CD14-positive monocyte (primary cell): ENCODE measurements around the gene NEDD4L. TPM values are rescaled to one million over a fixed set of nuclear protein-coding genes. Genes with fewer than 3 reads are reported as not detected.

Experiments
- DNase-seq, 3 donors: peaks; one replicate each; pipeline ENCODE4 v3.0.0-alpha.2; 2011 to 2022
- H2AFZ ChIP-seq: 2 replicates; pipeline ENCODE4 v1.6.0; 2012; ENCODE audit warnings: mild to moderate bottlenecking, low read depth, low read length, inconsistent platforms; ENCODE audit not compliant: insufficient read depth, poor library complexity, severe bottlenecking
- H3K27ac ChIP-seq, 2 donors: 1 replicate in 1 of 2; 2 replicates in 1 of 2; pipeline ENCODE4 v1.5.1; 2012 to 2013; ENCODE audit warnings: low read length in 2 of 2, control low read depth in 1 of 2, inconsistent platforms in 1 of 2, low read depth in 1 of 2, mild to moderate bottlenecking in 1 of 2
- H3K27me3 ChIP-seq, 2 donors: one replicate each; pipeline versions ENCODE4 v1.6.0 to v1.6.1; 2011 to 2013; ENCODE audit warnings: low read length in 2 of 2; ENCODE audit not compliant: control insufficient read depth in 2 of 2, insufficient read depth in 2 of 2
- H3K36me3 ChIP-seq, 2 donors: replicated peaks in 1 of 2; 1 replicate in 1 of 2; 2 replicates in 1 of 2; pipeline versions ENCODE4 v1.5.1 to v1.6.1; 2012 to 2013; ENCODE audit warnings: low read length in 2 of 2, control low read depth in 1 of 2, inconsistent platforms in 1 of 2, mild to moderate bottlenecking in 1 of 2; ENCODE audit not compliant: insufficient read depth in 2 of 2, control insufficient read depth in 1 of 2
- H3K4me1 ChIP-seq, 2 donors: 1 replicate in 1 of 2; 2 replicates in 1 of 2; pipeline versions ENCODE4 v1.5.1 to v1.6.1; 2012 to 2013; ENCODE audit warnings: low read length in 2 of 2, control low read depth in 1 of 2, inconsistent platforms in 1 of 2, mild to moderate bottlenecking in 1 of 2, moderate library complexity in 1 of 2; ENCODE audit not compliant: insufficient read depth in 2 of 2, control insufficient read depth in 1 of 2
- H3K4me2 ChIP-seq: replicated peaks from 2 replicates; pipeline ENCODE3; 2012; ENCODE audit warnings: low read length, moderate library complexity, mild to moderate bottlenecking; ENCODE audit not compliant: poor library complexity, severe bottlenecking; ENCODE audit errors: extremely low read depth
- H3K4me3 ChIP-seq, 3 experiments: fragments of 200-600 bp in 1 of 3; sonication (generic) in 1 of 3; replicated peaks in 1 of 3; 1 replicate in 2 of 3; 2 replicates in 1 of 3; pipeline ENCODE4 v1.5.1; 2011 to 2013; ENCODE audit warnings: low read length in 3 of 3, mild to moderate bottlenecking in 3 of 3, control low read depth in 2 of 3, low read depth in 2 of 3, inconsistent platforms in 1 of 3, moderate library complexity in 1 of 3
- H3K79me2 ChIP-seq: 2 replicates; pipeline ENCODE4 v1.6.0; 2012; ENCODE audit warnings: mild to moderate bottlenecking, control low read depth, inconsistent platforms, low read length, moderate library complexity; ENCODE audit not compliant: insufficient read depth
- H3K9ac ChIP-seq: 2 replicates; pipeline ENCODE4 v1.6.0; 2017; ENCODE audit warnings: low read length, mild to moderate bottlenecking; ENCODE audit not compliant: insufficient read depth, poor library complexity, severe bottlenecking
- H3K9me3 ChIP-seq, 2 donors: replicated peaks in 1 of 2; 1 replicate in 1 of 2; 2 replicates in 1 of 2; pipeline versions ENCODE4 v1.5.1 to v1.6.1; 2012 to 2013; ENCODE audit warnings: low read length in 2 of 2, control low read depth in 1 of 2; ENCODE audit not compliant: control insufficient read depth in 1 of 2, insufficient read depth in 1 of 2
- H4K20me1 ChIP-seq: 2 replicates; pipeline ENCODE4 v1.6.0; 2012; ENCODE audit warnings: mild to moderate bottlenecking, low read length, control low read depth, moderate library complexity; ENCODE audit not compliant: insufficient read depth
- H3K27ac Mint-ChIP-seq, 7 donors: one replicate each; pipeline ENCODE4 v1.8.0; 2020; ENCODE audit warnings: mild to moderate bottlenecking in 7 of 7, mixed read lengths in 7 of 7, moderate library complexity in 6 of 7, inconsistent platforms in 2 of 7
- H3K27me3 Mint-ChIP-seq, 3 donors: one replicate each; pipeline ENCODE4 v1.8.0; 2021 to 2022; ENCODE audit warnings: low read depth in 3 of 3, mild to moderate bottlenecking in 3 of 3, mixed read lengths in 3 of 3, moderate library complexity in 3 of 3, inconsistent platforms in 1 of 3
- H3K36me3 Mint-ChIP-seq, 2 donors: one replicate each; pipeline ENCODE4 v1.8.0; 2020; ENCODE audit warnings: mixed read lengths in 2 of 2, inconsistent platforms in 1 of 2, mild to moderate bottlenecking in 1 of 2
- H3K4me1 Mint-ChIP-seq: one replicate; pipeline ENCODE4 v1.8.0; 2020; ENCODE audit warnings: mild to moderate bottlenecking, mixed read lengths
- H3K4me3 Mint-ChIP-seq, 2 donors: one replicate each; pipeline ENCODE4 v1.8.0; 2020; ENCODE audit warnings: mild to moderate bottlenecking in 2 of 2, mixed read lengths in 2 of 2, moderate library complexity in 1 of 2
- H3K9me3 Mint-ChIP-seq, 7 donors: one replicate each; pipeline ENCODE4 v1.8.0; 2020 to 2022; ENCODE audit warnings: mixed read lengths in 7 of 7, mild to moderate bottlenecking in 6 of 7, moderate library complexity in 6 of 7, inconsistent platforms in 2 of 7
- WGBS: methylation state at CpG from one replicate; pipeline ENCODE4 v1.1.5; 2013; ENCODE audit warnings: missing lambda C conversion rate; ENCODE audit not compliant: insufficient coverage; 5-methylcytosine and 5-hydroxymethylcytosine counted together
- intact Hi-C, 2 donors: fragments of 100-400 bp; cut with micrococcal nuclease; formaldehyde crosslinking; loops; one replicate each; pipeline versions ENCODE4 v1.15.0 to v1.15.1; 2023
- polyA plus RNA-seq, 3 donors: library from polyadenylated mRNA; depleted of rRNA in 1 of 3; unstranded in 2 of 3; stranded (reverse) in 1 of 3; fragments of 300-500 nt in 2 of 3; fragments of >200 nt in 1 of 3; fragmentation: Illumina TruSeq in 2 of 3; gene quantifications; 1 replicate in 2 of 3; 2 replicates in 1 of 3; pipeline ENCODE4 v1.2.3, GENCODE V29; 2012 to 2021
- TF ChIP-seq, protein P1 (sequence below): fragments of 200-600 bp; IDR thresholded peaks from one replicate; pipeline ENCODE4 v1.8.0; 2022; ENCODE audit warnings: antibody characterized with exemption, mild to moderate bottlenecking

The NEDD4L gene
- polyA plus RNA-seq, 3 donors: 2.5 to 5.2 (median 4.5) TPM

- Histone ChIP-seq H3K9ac (no peak overlapping the region), H3K27ac (no peak overlapping the region), H3K79me2 (no peaks in the 10 kb centered on the region), H3K36me3 (no peaks in the 10 kb centered on the region), H3K9me3 (no peaks in the 10 kb centered on the region), H3K4me2 (no peak overlapping the region), H3K4me3 (no peak overlapping the region), H3K27me3 (no peaks in the 10 kb centered on the region), H2AFZ (no peak overlapping the region), H3K4me1 (no peaks in the 10 kb centered on the region), H4K20me1 (no peaks in the 10 kb centered on the region)
- Mint-ChIP-seq H3K4me1 (no peaks in the 10 kb centered on the region), H3K27me3 (no peaks in the 10 kb centered on the region), H3K36me3 (peaks cover 8 to 11% of the 10 kb centered on the region in 2 donors), H3K9me3 (peaks cover 0 to 2% (median 0%) of the 10 kb centered on the region in 7 donors), H3K27ac (no peak overlapping the region), H3K4me3 (no peak overlapping the region)
- WGBS: 95% methylated on average over 9 of the region's 10 CpGs
- intact Hi-C loops: no loop called here
- no peak for DNase-seq
- TF ChIP-seq, protein P1, sequence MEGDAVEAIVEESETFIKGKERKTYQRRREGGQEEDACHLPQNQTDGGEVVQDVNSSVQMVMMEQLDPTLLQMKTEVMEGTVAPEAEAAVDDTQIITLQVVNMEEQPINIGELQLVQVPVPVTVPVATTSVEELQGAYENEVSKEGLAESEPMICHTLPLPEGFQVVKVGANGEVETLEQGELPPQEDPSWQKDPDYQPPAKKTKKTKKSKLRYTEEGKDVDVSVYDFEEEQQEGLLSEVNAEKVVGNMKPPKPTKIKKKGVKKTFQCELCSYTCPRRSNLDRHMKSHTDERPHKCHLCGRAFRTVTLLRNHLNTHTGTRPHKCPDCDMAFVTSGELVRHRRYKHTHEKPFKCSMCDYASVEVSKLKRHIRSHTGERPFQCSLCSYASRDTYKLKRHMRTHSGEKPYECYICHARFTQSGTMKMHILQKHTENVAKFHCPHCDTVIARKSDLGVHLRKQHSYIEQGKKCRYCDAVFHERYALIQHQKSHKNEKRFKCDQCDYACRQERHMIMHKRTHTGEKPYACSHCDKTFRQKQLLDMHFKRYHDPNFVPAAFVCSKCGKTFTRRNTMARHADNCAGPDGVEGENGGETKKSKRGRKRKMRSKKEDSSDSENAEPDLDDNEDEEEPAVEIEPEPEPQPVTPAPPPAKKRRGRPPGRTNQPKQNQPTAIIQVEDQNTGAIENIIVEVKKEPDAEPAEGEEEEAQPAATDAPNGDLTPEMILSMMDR: no peak
These were observed 325.6 kb downstream of the NEDD4L start for GRCh38 chr18:58369616-58370015.

DNA sequence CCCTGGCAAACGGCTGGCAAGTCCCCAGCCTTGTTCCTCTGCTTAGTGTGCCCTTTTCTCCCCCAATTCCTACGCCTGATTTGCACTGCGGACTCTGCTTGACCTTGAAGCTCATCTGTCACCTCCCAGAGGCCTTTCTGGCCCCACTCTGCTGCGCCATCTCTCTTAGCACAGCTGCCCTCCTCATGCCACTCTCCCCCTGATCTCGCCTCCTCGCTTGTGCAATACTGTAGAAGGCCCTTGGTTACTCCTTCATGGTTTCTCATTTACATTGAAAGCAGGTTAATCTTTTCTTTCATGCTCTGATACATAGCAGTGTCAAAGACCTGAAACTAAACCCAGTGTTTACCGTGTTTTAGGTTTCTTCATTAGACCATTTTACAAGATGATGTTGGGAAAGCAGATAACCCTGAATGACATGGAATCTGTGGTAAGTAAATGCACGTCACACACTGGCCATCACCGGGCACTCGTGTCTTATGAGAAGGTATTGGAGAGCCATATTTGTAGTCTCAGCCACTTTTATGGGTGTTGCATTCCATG lies 326.1 kb downstream of the NEDD4L start:
- H3K9ac ChIP-seq: no peak overlapping the region
- 99% methylated on average over 9 of the region's 10 CpGs for WGBS
- H4K20me1 ChIP-seq: no peaks in the 10 kb centered on the region
- no peaks in the 10 kb centered on the region for H3K27me3 ChIP-seq
- Mint-ChIP-seq H3K36me3 (peaks cover 4 to 8% of the 10 kb centered on the region in 2 donors), H3K27me3 (no peaks in the 10 kb centered on the region), H3K4me1 (no peaks in the 10 kb centered on the region), H3K9me3 (peaks cover 0 to 2% (median 0%) of the 10 kb centered on the region in 7 donors), H3K27ac (no peak overlapping the region), H3K4me3 (no peak overlapping the region)
- no peak overlapping the region for H3K4me3 ChIP-seq
- H3K4me1 ChIP-seq: no peaks in the 10 kb centered on the region
- no peak overlapping the region for H3K4me2 ChIP-seq
- H3K36me3 ChIP-seq: no peaks in the 10 kb centered on the region
- no peaks in the 10 kb centered on the region for H3K9me3 ChIP-seq
- H2AFZ ChIP-seq: no peak overlapping the region
- TF ChIP-seq, protein P1: no peak
- no peaks in the 10 kb centered on the region for H3K79me2 ChIP-seq
- no peak for DNase-seq
- intact Hi-C loops: no loop called here
- H3K27ac ChIP-seq: no peak overlapping the region
